RPMI7951 (cell line): Measurements from ENCODE around the gene ZFHX3. TPM values are rescaled to one million over a fixed set of nuclear protein-coding genes. Genes with fewer than 3 reads are reported as not detected.
"Not testable (repeated sequence)": the region's sequence is repeated elsewhere in the genome, so short reads cannot be mapped to it uniquely, and the experiment has no call there.

Source experiments
- DNase-seq: peaks from one replicate; pipeline ENCODE4 v3.0.0-alpha.2; 2012; ENCODE audit warnings: low read depth
- total RNA-seq: library from RNA; depleted of rRNA; stranded (reverse); fragments of >200 nt; shearing (Covaris generic); gene quantifications from 2 replicates; pipeline ENCODE4 v1.2.3, GENCODE V29; 2014; rRNA removed

Gene ZFHX3, protein sequence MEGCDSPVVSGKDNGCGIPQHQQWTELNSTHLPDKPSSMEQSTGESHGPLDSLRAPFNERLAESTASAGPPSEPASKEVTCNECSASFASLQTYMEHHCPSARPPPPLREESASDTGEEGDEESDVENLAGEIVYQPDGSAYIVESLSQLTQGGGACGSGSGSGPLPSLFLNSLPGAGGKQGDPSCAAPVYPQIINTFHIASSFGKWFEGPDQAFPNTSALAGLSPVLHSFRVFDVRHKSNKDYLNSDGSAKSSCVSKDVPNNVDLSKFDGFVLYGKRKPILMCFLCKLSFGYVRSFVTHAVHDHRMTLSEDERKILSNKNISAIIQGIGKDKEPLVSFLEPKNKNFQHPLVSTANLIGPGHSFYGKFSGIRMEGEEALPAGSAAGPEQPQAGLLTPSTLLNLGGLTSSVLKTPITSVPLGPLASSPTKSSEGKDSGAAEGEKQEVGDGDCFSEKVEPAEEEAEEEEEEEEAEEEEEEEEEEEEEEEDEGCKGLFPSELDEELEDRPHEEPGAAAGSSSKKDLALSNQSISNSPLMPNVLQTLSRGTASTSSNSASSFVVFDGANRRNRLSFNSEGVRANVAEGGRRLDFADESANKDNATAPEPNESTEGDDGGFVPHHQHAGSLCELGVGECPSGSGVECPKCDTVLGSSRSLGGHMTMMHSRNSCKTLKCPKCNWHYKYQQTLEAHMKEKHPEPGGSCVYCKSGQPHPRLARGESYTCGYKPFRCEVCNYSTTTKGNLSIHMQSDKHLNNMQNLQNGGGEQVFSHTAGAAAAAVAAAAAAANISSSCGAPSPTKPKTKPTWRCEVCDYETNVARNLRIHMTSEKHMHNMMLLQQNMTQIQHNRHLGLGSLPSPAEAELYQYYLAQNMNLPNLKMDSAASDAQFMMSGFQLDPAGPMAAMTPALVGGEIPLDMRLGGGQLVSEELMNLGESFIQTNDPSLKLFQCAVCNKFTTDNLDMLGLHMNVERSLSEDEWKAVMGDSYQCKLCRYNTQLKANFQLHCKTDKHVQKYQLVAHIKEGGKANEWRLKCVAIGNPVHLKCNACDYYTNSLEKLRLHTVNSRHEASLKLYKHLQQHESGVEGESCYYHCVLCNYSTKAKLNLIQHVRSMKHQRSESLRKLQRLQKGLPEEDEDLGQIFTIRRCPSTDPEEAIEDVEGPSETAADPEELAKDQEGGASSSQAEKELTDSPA (N-terminal part only)
- total RNA-seq = 2.0 and 2.2 TPM in 2 replicates

DNA sequence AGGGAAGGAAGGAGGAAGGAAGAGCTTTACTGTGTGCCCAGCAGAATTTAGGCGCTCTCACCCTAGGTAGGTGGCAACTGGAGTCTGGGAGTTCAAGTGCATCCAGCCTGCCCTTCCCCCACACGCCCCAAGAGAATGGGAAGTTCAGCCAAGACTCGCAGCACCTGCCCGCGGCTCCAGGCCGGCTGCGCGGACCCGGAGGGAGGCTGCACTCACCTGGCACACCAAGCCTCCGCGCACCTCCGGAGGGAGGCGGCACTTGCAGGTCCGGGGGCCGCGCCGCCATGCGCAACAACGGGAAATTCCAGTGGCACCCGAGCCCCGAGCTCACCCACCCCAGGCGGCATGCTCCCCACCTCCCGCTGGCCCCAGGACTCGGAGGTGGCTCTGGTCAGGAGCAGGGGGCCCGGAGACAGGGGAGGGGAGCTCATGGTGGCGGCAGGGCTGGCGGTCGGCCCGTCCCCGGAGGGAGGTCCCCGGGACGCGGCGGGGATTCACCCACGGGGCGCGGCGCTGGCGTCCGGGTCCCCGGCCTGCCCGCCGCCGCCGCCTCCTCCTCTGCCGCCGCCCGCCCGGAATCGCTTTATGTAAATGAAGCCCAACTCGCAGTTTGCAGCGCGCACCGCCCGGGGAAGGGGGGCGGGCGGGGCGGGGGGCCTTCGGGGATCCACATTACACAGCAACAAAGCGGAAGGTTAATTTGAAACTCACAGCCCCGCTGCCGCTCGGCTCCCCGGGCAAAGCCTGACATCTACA is at the start of gene ZFHX3:
ZFHX3 (minus strand) TSS at position 593 of the 756 bp plus-strand sequence. CDS start 87,983 bp downstream, outside the sequence.
- peak; percentile 74 for DNase-seq

DNA sequence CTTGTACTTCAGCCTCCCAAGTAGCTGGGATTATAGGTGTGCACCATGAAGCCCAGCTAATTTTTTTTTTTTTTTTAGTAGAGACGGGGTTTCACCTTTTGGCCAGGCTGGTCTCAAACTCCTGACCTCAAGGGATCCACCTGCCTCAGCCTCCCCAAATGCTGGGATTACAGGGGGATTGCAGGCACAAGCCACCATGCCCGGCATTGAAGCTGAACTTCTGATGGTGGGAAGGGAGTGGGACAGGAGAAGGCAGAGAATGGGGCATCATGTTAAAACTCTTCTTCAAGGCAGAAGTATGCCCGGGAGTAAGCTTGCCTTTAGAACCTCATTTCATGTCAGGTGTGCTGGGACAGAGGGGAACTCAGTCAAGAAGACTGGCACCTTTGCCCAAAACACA is 48.6 kb upstream of the ZFHX3 start:
- no peak for DNase-seq

DNA sequence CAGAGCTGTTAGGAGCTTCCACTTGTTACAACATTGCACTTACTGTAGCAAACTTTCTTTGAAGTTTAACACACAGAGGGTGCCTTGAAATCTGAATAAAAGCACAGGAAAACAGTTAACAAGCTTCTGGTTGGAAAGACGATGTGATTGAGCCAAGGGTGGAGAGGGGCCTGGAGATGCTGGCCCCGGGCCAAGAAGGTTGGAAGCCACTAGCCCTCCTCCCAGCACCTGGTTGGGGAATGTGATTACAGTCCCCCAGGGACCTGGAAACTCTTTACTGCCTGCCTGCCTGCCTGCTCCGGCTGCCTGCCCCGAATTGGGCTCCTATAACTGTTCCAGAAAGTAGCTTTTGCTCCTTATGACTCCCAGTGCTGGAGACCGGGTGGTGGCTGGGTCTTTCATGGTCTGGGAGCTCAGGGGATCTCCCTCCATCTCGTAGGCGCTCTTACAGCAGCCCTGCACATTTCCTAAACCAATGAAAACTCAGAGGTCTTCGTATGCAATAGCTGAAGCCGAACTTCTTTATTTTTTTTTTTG is 48.0 kb upstream of the ZFHX3 start:
- no peak for DNase-seq

DNA sequence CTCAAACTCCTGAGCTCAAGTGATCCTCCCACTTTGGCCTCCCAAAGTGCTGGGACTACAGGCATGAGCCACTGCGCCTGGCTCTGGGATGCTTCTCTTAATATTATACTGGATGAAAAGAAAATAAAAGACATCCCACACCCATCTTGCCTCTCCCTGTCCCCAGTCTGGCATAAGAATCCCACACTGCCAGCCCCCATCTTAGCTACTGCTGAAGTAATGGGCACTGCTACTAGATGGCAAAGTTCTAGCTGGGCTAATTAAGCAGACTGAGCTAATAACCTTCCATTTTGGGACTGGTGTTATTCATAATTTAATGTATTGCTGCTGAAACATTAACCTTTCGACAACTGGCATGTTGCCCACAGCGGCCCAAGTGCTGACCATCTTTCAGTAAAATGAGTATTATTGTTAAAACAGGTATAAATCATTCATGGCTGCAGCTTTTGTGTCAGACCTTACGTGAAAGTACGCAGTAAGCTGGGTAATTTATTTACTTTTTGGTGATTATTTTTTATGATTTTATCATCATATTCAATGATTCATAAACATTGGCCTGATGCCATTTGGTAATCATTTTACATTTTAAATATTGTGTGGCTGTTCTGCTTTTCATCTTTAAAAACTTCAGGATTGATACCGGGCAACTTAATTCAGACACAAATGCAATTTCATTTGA is 47.4 kb upstream of the ZFHX3 start:
- DNase-seq = no peak

DNA sequence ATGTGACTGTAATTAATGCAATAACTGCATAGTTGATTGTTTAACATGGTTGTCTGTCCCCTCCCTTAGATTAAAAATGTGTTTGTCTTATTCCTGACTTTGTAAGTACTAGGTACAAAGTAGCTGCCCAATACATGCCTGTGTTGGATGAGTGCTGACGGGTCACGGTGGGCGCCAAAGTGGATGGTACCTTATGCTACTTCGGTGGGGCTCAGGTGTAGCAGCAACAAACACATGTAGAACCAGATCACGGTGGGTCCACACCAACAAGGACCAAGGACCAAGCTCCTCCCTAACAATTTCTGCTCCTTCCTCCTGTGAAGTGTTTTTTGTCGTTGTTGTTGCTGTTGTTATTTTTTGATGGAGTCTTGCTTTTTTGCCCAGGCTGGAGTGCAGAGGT is 46.4 kb upstream of the ZFHX3 start:
- no peak for DNase-seq

DNA sequence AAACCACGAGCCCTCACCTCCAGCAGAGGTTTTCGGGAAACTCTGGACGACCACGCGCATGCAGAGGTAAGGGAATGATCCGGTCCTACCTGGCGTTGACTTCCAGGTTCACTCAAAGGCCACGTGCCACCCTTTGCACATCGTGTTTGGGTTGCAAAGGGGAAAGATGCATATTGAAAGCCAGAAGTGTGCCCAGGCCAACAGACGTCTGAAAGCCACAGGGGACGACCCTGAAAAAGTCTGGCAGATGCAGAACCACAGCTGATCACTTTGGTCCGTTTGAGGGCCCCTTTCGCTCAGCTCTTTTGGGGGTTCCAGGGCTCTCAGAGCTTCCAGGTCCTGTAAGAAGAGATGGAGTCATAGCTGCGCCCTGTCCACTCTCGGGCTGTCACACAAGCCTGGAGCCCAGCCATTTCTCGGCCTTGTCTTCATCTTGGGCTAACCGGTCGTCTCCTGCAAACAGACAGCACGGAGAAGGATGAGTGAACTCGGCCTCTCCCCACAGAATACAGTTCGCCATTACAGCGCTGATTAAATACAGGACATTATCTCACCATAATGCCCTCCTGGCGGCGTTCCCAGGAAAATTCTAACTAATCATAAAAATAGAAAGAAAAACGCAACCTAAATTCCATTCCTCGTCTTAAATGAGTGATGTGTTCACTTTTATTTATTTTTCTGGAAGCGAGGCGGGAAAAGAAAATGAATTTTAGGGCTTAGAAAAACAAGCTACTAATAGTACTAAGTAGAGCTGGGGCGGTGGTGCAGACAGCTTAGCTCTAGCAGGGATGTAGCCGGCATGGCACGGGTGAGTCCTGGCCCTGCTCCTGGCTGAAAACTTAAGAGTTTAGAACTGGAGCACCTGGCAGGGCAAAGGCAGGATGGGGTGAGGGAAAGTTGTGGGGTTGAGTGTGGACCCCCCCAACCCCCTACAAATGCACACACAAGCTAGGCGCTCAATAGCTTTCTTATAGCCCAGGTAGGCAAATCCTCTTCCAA is 45.5 kb upstream of the ZFHX3 start:
- no peak for DNase-seq

DNA sequence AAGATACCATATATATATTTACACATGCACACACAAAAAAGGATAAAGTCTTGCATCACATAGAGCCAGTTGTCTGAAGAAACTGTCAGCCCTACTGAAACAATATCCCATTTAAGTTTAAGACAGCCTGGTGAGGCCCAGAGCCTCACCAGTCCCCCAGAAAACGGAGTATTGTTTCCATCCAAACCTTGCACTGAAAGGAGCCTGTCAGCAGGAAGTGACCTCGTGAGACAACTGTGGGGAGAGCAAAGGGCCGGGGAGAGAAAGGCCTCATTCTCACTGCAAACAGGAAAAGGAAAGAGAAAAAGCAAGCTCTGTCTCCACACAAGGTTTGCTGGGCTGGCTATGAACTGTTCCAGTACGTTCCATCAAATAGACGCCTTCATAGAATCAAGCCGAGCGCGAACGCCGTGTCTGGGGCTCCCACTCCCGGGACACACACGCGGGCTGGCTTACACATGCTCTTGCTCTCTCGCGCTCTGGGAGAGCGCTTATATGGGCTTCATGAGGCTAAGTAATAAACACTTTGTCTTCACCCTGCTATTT is 44.4 kb upstream of the ZFHX3 start:
- peak; percentile 29 for DNase-seq

DNA sequence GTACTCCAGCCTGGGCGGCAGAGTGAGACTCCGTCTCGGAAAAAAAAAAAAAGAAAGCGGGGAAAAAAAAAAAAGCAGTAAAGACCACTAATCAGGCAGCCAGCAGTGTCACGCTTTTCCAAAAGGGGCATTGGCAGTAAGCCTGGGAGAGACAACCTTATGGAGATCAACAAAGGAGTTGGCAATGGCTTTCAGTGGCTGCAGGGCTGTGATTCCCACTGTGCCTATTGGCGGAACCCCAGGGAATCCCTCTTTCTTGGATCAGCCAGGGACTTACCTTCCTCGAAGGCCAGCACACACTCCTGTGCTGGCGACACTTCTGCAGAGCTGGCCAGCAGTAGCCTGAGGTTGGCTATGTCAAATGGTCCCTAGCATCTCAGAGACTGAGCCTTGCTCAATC is 43.2 kb upstream of the ZFHX3 start:
- no peak for DNase-seq

DNA sequence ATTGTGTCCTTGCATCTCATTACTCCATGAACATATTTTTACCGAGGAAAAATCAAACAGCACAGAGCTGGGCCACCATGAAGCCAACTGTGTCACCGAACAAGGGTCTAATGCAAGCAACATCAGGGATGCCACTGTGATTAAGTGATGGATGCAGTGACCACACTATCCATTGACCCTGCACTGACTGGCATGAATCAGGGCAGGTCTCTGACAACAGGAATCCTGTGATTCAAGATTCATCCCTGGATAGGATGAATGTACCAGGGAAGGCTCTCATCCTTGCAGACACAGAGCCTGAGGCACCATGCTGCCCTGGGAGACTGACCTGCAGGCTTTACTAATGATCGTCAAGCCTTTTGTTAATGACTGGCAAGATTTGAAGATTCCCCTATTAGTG is 41.5 kb upstream of the ZFHX3 start:
- DNase-seq = no peak

DNA sequence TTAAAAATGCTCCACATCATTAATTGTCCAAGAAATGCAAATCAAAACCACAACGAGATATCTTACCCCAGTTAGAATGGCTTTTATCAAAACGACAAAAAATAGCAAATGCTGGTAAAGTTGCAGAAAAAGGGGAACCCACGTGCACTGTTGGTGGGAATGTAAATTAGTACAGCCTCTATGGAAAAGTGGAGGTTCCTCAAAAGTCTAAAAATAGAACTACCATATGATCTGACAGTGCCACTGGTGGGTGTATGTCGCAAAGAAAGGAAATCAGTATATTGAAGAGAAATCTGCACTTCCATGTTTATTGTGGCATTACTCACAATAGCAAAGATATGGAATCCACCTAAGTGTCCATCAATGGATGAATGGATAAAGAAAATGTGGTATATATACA is 38.2 kb upstream of the ZFHX3 start:
- no peak for DNase-seq

DNA sequence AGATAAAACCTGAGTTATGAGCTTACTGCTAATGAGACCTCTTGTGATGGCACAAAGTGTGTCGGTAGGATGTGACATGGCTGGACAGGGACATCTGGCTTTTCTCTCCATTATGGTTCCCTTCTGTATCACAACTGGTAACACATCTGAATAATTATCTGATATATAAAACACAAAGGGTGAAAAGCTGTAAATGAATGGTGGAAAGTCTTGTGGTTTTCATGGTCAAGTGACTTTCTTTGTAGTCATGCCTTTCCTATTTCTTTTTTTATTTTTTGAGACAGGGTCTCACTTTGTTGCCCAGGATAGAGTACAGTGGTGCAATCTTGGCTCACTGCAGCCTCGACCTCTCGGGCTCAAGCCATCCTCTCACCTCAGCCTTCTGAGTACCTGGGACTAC is 35.3 kb upstream of the ZFHX3 start:
- DNase-seq = no peak

DNA sequence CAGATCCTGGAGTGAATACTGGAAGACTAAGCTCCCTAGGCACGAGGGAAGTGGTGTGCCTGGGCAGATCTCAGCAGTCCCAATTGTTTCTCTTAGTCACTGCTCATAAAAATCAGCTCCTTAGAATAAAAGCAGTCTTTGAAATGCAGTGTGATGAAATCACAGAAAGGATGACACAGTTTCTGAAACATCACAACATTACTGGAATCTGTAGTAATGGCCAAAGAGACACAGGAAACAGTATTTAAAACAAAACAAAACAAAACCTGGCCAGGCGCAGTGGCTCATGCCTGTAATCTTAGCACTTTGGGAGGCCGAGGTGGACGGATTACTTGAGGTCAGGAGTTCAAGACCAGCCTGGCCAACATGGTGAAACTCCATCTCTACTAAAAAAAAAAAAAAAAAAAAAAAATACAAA is 34.7 kb upstream of the ZFHX3 start:
- peak; percentile 87 for DNase-seq

DNA sequence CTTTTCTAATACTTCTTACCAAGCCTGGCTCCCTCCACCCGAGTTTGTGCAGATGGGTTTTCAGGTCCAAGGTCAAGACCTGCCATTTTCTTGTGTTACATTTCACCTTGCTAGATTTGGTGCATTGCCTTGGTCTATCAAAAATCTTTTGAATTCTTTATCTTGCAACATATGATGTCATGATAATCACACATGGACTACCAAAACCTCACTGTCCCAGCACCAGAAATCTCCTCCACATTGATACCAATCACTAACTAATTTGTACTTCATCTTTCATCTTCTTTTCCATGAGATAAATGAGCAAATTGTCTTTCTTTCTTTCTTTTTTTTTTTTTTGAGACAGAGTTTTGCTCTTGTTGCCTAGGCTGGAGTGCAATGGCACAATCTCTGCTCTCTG is 33.0 kb upstream of the ZFHX3 start:
- DNase-seq = no peak

DNA sequence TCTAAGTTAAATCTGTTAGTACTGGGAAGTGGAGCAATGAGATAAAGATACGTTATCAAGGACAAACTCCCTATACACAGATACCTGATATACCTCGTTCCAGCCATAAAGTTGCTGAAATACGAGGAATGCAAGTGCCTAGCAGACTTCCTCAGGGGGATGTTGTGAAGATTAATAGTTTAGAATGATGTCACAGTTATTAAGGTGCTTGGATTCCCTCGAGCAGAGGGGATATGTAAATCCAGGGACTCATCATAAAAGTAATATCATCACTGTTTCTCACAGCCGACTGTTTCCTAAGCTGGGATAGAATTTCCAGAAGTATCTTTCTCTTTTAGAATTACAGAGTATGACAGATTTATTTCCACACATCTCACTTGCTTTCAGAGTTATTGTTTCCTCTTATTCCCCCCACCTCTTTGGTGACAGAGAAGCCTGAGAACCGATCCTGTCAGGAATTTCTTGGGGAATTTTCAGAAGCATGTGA is 28.4 kb upstream of the ZFHX3 start:
- no peak for DNase-seq

DNA sequence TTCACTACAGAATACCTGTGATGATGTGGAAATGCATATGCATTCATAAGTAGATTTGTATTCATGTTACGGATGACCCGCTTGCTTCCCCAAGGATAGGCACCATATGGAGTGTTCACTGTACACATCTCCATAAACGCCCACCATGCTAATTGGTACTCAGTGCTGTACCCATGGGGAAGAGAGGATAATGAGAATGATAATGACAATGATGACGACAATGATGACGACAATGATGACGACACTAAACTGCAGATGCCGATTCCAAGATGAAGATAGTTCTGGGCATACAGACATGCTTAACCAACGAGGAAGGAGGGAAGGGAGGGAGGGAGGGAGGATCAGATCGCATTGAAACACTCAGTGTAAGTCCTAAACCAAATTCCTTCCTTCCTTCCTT is 26.5 kb upstream of the ZFHX3 start:
- no peak for DNase-seq

DNA sequence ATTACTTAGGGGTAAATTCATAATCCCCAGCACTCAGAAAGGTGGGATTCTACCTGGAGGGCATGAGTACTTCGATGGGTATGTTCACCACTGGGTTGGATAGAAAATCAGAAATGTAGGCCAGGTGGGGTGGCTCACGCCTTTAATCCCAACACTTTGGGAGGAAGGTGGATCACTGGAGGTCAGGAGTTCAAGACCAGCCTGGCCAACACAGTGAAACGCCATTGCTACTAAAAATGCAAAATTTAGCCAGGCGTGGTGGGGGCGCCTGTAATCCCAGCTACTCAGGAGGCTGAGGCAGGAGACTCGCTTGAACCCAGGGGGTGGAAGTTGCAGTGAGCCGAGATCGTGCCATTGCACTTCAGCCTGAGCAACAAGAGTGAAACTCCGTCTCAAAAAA is 24.1 kb upstream of the ZFHX3 start:
- DNase-seq = not testable (repeated sequence)

DNA sequence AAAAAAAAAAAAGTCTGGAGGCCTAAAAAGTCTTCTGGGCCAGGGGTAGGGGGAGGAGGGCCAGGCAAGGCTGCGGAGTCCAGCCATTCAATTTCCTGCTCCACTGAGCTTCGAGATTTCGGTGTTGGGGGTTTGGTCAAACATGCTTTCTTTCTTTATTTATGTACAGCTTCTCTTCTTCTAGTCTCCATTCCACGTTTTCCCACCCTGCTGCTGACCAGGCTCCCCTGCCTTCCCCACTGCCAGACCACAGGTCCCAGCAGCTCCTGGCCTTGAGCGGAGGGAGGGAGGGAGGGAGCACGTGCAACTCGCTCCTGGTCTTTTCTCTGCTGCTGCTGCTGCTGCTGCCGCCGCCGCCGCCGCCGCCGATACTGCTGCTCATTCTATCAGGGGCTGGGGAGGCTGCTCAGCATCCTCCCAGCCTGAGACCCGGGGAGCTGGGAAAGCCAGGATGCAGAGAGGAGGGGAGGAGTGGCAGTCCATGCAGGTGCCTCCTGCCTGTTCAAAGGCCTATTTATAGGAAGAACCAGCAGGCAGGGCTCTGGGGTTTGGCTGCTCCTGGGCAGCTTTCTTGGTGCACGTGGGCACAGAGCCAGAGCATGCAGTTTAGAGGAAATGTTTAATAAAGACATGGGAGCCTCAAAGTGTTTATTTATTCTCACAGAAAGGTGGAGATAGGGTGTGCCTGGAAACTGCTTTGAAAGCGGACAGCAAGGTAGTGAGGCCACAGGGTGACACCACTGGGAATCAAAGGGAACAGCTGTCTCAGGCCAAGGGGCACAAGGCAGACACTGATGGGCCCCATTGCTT is 23.4 kb upstream of the ZFHX3 start:
- peak; percentile 40 for DNase-seq
